Thyroid gland (tissue), 4 donors: Measurements from ENCODE around the gene VSNL1.

Experiments used
- POLR2A ChIP-seq, 2 donors: fragments of 450-650 bp; IDR thresholded peaks; one replicate each; pipeline ENCODE4 v1.6.1; 2017; ENCODE audit warnings: antibody characterized with exemption in 2 of 2, mild to moderate bottlenecking in 2 of 2, moderate library complexity in 1 of 2
- TF ChIP-seq, protein P1 (sequence below), 6 experiments: fragments of 200-600 bp in 3 of 6; fragments of 450-650 bp in 3 of 6; sonication (generic) in 3 of 6; IDR thresholded peaks; one replicate each; pipeline ENCODE4 v1.5.1; 2016 to 2019; ENCODE audit warnings: antibody characterized with exemption in 6 of 6, mild to moderate bottlenecking in 2 of 6, inconsistent platforms in 1 of 6, moderate library complexity in 1 of 6

- TF ChIP-seq, protein P1, sequence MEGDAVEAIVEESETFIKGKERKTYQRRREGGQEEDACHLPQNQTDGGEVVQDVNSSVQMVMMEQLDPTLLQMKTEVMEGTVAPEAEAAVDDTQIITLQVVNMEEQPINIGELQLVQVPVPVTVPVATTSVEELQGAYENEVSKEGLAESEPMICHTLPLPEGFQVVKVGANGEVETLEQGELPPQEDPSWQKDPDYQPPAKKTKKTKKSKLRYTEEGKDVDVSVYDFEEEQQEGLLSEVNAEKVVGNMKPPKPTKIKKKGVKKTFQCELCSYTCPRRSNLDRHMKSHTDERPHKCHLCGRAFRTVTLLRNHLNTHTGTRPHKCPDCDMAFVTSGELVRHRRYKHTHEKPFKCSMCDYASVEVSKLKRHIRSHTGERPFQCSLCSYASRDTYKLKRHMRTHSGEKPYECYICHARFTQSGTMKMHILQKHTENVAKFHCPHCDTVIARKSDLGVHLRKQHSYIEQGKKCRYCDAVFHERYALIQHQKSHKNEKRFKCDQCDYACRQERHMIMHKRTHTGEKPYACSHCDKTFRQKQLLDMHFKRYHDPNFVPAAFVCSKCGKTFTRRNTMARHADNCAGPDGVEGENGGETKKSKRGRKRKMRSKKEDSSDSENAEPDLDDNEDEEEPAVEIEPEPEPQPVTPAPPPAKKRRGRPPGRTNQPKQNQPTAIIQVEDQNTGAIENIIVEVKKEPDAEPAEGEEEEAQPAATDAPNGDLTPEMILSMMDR (IDR thresholded peaks at IDR 0.05): no peak
- TF ChIP-seq POLR2A (IDR thresholded peaks at IDR 0.05): no peak
Observed at GRCh38 chr2:17587469-17587868, 47.0 kb downstream of the VSNL1 start.
